GM21360 (cell line): Measurements from ENCODE around the gene RPL22.

Source experiments
- ATAC-seq: cut with Tn5 transposase; IDR thresholded peaks from one replicate; pipeline ENCODE4 v1.9.1; 2021; ENCODE audit warnings: mild to moderate bottlenecking, moderate library complexity; ENCODE audit not compliant: unreplicated experiment

RPL22 gene

GRCh38 chr1:6157132-6157527, 42.3 kb downstream of the RPL22 start:
- ATAC-seq: no peak

GRCh38 chr1:6154525-6155319, 44.7 kb downstream of the RPL22 start:
- no peak for ATAC-seq

GRCh38 chr1:6152882-6153281, 46.5 kb downstream of the RPL22 start:
- ATAC-seq: no peak

GRCh38 chr1:6152181-6152580, 47.2 kb downstream of the RPL22 start:
- no peak for ATAC-seq

- no peak for ATAC-seq
Measured at GRCh38 chr1:6151291-6151822, 48.0 kb downstream of the RPL22 start.

- no peak for ATAC-seq
Measured at GRCh38 chr1:6150006-6150938, 49.1 kb downstream of the RPL22 start.

- no peak for ATAC-seq
Measured at GRCh38 chr1:6149597-6149996, 49.8 kb downstream of the RPL22 start.

GRCh38 chr1:6148497-6149241, 50.7 kb downstream of the RPL22 start:
- no peak for ATAC-seq

- ATAC-seq: no peak
Measured at GRCh38 chr1:6145864-6146410, 53.5 kb downstream of the RPL22 start.

GRCh38 chr1:6145396-6145750, 54.0 kb downstream of the RPL22 start:
- ATAC-seq: no peak

- no peak for ATAC-seq
Measured at GRCh38 chr1:6144647-6145395, 54.6 kb downstream of the RPL22 start.

- no peak for ATAC-seq
Measured at GRCh38 chr1:6144175-6144574, 55.2 kb downstream of the RPL22 start.

GRCh38 chr1:6143395-6143794, 56.0 kb downstream of the RPL22 start:
- ATAC-seq: no peak

GRCh38 chr1:6142734-6143133, 56.7 kb downstream of the RPL22 start:
- no peak for ATAC-seq

- ATAC-seq: no peak
Measured at GRCh38 chr1:6142036-6142621, 57.3 kb downstream of the RPL22 start.

GRCh38 chr1:6141592-6141991, 57.8 kb downstream of the RPL22 start:
- peak; percentile 54 for ATAC-seq

GRCh38 chr1:6140413-6140812, 59.0 kb downstream of the RPL22 start:
- ATAC-seq: no peak

- ATAC-seq: no peak
Measured at GRCh38 chr1:6137758-6138157, 61.6 kb downstream of the RPL22 start.

GRCh38 chr1:6136516-6137220, 62.7 kb downstream of the RPL22 start:
- no peak for ATAC-seq
